ENCODE results near the gene PIM3. TPM values are rescaled to one million over a fixed set of nuclear protein-coding genes. Genes with fewer than 3 reads are reported as not detected.

The PIM3 gene
- total and polyA plus RNA-seq, 10 of the 15 experiments (the other 5 are each of a cell fraction or from before 2014, with no cell fraction given) = 0.31 to 60.8 (median 12.4) TPM

DNA sequence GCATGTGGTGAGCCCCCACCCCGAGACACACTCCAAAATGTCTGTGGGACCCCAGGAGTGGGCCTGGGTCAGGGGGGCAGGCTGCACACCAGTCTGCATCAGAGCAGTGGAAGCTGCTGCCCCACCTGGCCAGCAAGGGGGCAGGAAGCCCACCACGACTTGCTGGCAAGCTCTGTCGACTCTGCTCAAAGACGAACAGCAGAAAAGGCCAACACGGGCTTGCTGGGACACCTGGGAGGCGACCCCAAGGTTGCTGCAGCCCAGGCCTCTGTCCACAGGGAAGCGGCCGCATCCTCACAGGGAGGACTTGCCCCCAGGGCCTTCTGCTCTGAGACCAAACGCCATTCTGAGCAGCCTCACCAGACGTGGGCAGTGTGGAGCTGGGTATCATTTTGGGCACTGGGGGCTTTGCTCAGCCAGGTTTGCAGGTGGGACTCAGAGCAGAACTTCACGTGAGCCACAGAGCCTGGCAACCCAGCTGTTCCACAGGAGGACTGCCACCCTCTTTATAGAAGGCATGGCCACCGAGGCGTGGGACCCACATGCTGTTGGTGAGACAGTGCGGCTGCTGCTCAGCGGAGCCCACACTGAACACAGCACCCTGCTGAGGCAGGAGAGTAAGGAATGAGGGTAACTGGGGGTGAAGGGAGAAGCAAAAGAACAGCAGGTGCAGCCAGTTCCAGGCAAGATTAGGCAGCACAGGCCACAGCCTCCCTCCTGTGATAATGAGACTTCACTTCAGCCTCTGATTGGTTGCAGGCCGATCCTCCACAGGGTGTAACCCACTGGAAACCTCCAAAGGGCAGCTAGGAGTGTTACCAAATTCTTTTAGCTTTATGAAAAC is 41.0 kb downstream of the PIM3 start:
- intact Hi-C loops (cut with micrococcal nuclease; ENCODE audit: unreplicated experiment) = no loop called here
- Histone ChIP-seq H3K4me3 (no peak overlapping the region), H2AFZ (ENCODE audit: control insufficient read depth, low read depth, low read length) (no peak overlapping the region), H4K20me1 (ENCODE audit: control insufficient read depth, insufficient read depth) (no peaks in the 10 kb centered on the region), H3K36me3 (ENCODE audit: control insufficient read depth in 2 of 2, insufficient read depth in 2 of 2, low read length in 1 of 2) (no peaks in the 10 kb centered on the region), H3K9ac (ENCODE audit: control insufficient read depth, insufficient read depth, low read length) (no peak overlapping the region), H3K27ac (ENCODE audit: control insufficient read depth, insufficient read depth) (no peak overlapping the region), H3K4me1 (ENCODE audit: control insufficient read depth, insufficient read depth, low read length) (no peaks in the 10 kb centered on the region), H3K79me2 (ENCODE audit: control insufficient read depth, insufficient read depth, low read length) (no peaks in the 10 kb centered on the region), H3K4me2 (ENCODE audit: control insufficient read depth, insufficient read depth) (no peak overlapping the region), H3K9me3 (replicated peaks; ENCODE audit: control insufficient read depth, insufficient read depth, low read length) (no peaks in the 10 kb centered on the region), H3K27me3 (replicated peaks in 1 of 2; ENCODE audit: control insufficient read depth in 2 of 2, insufficient read depth in 2 of 2, low read length in 1 of 2) (no peaks in the 10 kb centered on the region)
- ATAC-seq (peak; percentile 27), DNase-seq (ENCODE audit: low read depth, low spot score) (no peak), FAIRE-seq (no peak)
- TF ChIP-seq, protein P1, sequence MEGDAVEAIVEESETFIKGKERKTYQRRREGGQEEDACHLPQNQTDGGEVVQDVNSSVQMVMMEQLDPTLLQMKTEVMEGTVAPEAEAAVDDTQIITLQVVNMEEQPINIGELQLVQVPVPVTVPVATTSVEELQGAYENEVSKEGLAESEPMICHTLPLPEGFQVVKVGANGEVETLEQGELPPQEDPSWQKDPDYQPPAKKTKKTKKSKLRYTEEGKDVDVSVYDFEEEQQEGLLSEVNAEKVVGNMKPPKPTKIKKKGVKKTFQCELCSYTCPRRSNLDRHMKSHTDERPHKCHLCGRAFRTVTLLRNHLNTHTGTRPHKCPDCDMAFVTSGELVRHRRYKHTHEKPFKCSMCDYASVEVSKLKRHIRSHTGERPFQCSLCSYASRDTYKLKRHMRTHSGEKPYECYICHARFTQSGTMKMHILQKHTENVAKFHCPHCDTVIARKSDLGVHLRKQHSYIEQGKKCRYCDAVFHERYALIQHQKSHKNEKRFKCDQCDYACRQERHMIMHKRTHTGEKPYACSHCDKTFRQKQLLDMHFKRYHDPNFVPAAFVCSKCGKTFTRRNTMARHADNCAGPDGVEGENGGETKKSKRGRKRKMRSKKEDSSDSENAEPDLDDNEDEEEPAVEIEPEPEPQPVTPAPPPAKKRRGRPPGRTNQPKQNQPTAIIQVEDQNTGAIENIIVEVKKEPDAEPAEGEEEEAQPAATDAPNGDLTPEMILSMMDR (IDR thresholded peaks at IDR 0.05 in 2 of 3, conservative IDR thresholded peaks at IDR 0.05 in 1 of 3; ENCODE audit: control insufficient read depth in 2 of 3, extremely low read depth in 1 of 3, insufficient read depth in 1 of 3, low read depth in 3 of 3, low read length in 3 of 3) = 0 out of 6 replicates have a peak, but pooled peaks of 1 of the 3 experiments have one; percentile 7
- TF ChIP-seq, protein P2, sequence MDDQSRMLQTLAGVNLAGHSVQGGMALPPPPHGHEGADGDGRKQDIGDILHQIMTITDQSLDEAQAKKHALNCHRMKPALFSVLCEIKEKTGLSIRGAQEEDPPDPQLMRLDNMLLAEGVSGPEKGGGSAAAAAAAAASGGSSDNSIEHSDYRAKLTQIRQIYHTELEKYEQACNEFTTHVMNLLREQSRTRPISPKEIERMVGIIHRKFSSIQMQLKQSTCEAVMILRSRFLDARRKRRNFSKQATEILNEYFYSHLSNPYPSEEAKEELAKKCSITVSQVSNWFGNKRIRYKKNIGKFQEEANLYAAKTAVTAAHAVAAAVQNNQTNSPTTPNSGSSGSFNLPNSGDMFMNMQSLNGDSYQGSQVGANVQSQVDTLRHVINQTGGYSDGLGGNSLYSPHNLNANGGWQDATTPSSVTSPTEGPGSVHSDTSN (IDR thresholded peaks at IDR 0.05; ENCODE audit: insufficient replicate concordance, low read depth, low read length) = no peak
- TF ChIP-seq NFYB (IDR thresholded peaks at IDR 0.05; ENCODE audit: insufficient read depth, low read depth, low read length) = 0 out of 2 replicates have a peak, but pooled peaks have one; percentile 20
- in situ Hi-C loops (cut with MboI) = no loop called here
- POLR2A ChIA-PET = no interaction called here
- RAD21 ChIA-PET (ENCODE audit: unreplicated experiment) = interaction anchor here (1.0 kb wide), 1 partner anchor 29 kb away, joined by 3 read pairs; no protein-coding TSS in a partner anchor
- WGBS (ENCODE audit: insufficient coverage, insufficient replicate concordance, low lambda C conversion rate, missing lambda C conversion rate) = 22% methylated on average over 16 of the region's 16 CpGs
- CTCF ChIA-PET = interaction anchor here (1.1 to 2.3 kb wide), 4 partner anchors 11 to 71 kb away, joined by 3 to 9 read pairs (median 4); no protein-coding TSS in a partner anchor
- no TSS peak for BruUV-seq (replicated peaks)
- SMC1A ChIA-PET (ENCODE audit: uncharacterized antibody, unreplicated experiment) = no interaction called here
